ENCODE data around the gene BIVM.

DNA sequence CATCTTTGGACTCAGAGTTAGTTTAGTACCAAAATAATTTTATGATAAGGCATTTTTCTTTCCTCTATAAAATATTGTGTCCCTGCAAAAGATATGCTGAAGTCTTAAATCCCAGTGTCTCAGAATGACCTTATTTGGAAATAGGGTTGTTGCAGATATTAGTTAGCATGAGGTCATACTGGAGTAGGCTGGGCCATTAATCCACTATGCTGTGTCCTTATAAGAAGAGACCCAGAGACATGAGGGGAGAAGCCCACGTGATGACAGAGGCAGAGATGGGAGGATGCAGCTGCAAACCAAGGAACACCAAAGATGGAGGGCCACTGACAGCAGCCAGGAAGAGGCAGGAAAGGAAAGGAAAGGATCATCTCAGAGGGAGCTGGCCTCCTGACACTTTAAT lies 6.5 kb upstream of the BIVM start:
- TF ChIP-seq, protein P1, sequence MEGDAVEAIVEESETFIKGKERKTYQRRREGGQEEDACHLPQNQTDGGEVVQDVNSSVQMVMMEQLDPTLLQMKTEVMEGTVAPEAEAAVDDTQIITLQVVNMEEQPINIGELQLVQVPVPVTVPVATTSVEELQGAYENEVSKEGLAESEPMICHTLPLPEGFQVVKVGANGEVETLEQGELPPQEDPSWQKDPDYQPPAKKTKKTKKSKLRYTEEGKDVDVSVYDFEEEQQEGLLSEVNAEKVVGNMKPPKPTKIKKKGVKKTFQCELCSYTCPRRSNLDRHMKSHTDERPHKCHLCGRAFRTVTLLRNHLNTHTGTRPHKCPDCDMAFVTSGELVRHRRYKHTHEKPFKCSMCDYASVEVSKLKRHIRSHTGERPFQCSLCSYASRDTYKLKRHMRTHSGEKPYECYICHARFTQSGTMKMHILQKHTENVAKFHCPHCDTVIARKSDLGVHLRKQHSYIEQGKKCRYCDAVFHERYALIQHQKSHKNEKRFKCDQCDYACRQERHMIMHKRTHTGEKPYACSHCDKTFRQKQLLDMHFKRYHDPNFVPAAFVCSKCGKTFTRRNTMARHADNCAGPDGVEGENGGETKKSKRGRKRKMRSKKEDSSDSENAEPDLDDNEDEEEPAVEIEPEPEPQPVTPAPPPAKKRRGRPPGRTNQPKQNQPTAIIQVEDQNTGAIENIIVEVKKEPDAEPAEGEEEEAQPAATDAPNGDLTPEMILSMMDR (IDR thresholded peaks at IDR 0.05), result no peak
- no peak for TF ChIP-seq POLR2A (IDR thresholded peaks at IDR 0.05)
